NCI-H345 treated with DMSO at 0.1 percent for 48 hours (cell line): ENCODE data around the gene MTPN.

Experiments used
- DNase-seq: peaks from one replicate; lab custom pipeline; 2025; ENCODE audit not compliant: unreplicated experiment; lab: John Stamatoyannopoulos, UW

The MTPN gene

DNA sequence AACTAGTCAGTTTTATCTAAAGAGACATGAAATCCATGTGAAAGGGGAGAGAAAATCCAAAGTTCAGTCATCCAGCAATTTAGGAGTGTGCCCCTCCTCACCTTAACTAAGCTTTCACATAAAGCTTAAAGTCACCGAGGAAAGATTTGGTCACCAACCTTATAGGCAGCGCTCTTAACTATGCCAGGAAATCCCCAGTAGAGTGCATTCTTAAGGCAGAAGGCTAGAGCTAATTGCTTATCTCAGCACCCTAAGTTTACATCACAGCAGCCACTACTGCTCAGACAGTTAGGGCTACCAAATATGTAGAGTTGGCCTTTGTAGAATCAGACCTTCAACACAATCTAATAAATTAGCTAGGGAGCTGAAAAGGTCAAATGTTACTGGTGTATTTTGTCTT is 47.9 kb downstream of the MTPN start:
- DNase-seq = no peak

DNA sequence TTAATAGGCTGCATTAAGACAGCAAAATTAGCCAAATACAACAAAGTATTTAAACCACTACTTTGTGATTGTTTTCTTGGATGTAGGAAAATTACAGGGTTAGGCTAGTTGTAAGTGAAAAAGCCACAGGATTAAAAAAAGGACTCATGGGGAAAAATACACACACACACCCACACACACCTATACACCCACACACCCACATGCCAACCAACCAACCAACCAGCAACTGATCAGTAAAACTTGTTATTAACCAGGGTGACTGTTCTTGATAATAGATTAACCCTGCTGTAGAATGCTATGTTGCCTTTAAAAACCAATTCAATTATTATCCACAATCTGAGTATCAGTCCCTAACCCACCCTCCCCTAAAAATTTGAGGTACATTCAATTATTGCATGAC is 49.0 kb downstream of the MTPN start:
- no peak for DNase-seq

DNA sequence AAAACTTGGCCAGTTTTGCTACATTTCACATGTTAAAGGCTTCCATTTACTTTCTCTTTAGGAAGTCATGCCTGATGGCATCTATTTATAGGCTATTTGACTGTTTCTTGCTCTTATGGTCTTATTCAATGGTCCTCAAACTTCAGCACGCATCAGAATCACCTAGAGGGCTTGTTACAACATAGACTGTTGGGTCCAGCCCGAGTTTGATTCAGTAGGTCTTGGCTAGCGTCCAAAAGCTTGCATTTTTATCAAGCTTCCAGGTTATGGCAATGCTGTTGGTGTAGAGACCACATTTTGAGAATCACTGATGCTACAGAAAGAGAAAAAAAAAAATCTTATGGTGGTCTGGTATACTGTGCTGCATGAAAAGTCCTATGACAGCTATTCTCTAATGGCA is 51.9 kb downstream of the MTPN start:
- DNase-seq = peak; percentile 35

DNA sequence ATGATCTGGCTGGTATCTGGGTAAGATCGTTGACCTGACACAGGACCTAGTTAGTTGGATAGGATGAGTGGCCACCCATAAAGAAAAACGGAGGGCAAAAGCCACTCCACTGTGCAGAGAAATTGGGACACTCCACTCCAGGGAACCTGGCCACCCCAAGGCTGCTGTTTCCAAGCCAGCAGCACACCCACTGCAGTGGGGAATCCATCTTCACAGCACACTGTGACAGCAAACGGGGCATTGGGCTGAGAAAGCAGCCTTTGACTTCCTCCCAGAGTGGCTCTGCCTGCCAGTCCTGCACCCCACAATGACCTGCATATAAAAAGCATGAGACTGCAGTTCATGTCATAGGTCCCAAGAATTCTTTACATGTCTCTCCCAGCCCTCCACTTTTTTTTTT is 52.9 kb downstream of the MTPN start:
- no peak for DNase-seq

DNA sequence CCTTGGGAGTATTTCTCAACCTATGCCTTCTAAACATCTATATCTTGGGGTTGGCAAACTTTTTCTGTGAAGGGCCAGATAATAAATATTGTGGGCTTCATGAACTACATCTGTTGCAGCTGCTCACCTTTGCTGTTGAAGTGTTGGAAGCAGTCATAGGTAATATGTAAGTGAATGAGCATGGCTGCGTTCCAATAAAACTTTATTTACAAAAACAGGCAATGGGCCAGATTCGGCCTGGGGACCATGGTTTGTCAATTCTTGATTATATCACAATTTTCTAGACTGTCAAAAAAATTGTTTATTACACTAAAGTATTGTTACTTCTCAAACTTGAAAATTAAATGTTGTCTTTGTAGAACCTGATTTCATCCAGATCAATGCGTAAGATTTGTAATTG is 54.9 kb downstream of the MTPN start:
- no peak for DNase-seq

DNA sequence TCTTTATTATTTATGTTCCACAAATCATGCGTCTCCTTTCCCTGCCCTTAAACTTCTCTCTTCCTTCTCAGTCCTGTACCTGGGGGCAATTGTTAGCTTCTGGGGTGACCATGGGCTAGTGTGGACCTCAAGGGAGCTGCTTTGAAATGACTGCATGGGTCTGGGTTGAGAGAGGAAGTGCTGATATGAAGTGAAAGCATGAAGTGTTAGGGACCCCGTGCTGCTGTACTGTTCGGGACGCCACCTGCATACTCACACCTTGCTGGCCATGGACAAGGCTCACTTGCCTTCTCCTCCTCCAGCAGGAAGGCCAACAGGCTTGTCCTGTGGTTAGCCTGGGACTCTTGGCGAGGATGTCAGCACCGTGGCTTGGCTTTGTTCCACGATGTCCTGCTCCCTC is 56.7 kb downstream of the MTPN start:
- no peak for DNase-seq

DNA sequence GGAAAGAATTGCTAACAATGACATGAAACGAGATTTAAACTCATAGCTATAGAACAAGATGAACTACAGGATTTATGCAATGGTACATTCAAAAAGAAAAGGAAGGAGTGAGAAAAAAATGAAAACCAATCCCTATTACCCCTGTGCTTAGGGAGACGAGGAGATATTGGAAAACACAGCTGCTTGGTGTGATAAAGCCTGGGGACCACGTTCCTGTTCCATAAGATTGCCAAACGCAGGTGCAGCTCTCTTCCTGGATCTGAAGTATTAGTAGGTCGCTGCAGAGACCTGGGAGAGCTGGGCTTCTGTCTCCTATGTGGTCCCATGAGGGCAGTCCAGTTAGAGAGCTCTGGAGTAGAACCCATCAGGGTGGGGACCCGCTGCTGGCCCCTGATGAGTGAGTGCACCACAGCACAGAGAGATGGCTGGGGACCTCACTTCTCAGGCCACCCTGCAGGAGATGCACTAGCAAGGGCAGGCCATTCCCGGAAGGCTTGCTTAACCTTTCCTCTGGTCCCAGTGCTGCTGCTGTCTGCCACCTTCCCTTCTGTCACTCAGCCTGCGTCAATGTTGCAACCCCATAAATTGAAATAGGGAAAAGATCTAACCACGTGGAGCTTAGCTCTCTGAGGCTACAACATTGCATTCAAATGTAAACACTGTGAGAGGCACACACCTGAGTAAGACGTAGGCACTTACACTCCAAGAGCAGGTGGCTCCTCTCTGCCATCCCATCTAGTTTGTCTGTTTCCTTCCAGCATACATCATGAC is 57.9 kb downstream of the MTPN start:
- DNase-seq = peak; percentile 8

DNA sequence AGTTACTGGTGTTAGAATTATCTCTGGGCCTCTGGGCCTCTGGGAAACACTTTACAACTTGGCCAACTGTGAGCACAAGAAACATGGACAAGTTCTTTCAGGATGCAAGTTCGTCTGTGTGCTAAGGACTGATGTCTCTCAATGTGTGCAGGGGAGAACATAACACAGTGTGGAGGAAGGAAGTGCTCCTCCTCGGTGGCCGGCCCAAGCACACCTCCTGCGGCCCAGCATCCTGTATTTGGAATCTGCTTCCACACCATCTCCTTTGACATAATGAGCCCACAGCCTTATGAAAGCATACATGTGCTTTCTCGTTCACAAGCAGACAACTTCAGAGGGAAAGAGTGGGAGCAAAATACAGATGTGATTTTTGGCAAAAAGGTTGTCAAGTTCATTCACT is 59.0 kb downstream of the MTPN start:
- no peak for DNase-seq

DNA sequence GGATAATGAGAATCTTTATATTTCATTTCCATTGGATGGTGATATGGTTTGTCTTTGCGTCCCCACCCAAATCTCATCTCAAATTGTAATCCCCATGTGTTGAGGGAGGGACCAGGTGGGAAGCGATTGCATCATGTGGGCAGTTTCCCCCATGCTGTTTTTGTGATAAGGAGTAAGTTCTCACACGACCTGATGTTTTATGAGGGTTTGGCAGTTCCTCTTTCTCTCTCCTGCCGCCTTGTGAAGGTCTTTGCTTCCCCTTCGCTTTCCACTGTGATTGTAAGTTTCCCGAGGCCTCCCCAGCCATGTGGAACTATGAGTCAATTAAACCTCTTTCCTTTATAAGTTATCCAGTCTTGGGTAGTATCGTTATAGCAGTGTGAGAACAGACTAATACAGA is 59.4 kb downstream of the MTPN start:
- DNase-seq = no peak

DNA sequence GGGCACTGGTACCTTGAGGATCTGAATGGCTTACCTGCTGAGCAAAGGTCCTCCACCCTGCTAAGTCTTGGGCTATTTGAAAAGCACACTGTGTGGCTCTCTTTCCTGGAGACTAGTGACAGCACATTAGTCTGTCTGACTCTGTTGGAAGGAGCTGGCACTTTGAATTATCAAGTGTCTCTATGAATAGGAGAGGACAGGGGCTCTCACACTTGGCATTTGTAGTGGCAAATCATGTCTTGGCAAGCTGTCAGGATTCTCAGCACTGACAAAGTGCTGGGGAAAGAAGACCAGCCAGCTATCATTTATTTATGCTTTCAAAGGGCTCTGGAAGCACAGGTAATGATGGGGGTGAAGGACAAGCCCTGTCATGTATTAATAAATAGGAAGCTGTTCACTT is 62.8 kb downstream of the MTPN start:
- DNase-seq = no peak

DNA sequence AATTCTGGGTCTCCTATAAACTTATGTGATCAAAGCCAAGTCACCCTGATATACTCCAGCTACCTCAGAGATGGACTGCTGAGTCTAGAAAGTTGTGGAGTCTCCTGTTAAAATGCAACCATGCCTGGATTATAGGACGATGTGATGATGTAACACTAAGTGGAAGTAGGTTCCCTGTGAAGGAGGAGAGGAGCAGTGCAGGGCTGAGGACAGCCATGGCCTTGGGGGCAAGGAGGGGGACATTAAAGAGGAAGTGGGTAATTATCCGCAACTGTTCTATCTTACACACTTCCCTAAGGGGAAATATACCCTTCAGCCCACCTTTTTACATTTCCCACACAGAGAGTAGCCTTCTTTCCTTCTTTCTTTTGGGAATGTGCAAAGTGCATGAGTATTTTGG is 63.8 kb downstream of the MTPN start:
- no peak for DNase-seq

DNA sequence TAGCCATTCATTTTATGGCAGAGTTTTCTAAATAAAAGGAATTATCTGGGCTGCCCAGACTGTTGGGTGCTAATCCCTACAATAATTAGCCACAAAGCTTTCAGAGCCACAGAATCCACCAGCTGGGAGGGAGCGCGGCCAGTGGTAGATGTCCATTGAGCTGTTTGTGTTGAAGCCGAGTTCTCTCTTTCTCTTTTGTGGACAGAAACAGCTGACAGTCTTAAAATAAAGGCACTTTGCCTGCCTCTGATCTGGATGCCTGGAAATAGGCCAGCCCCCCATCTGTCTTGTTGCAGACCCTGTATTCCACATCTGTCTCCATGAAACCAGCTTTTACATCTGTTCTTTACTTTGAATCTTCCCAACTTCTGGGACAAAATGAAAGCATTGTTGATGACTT is 66.1 kb downstream of the MTPN start:
- DNase-seq = no peak

DNA sequence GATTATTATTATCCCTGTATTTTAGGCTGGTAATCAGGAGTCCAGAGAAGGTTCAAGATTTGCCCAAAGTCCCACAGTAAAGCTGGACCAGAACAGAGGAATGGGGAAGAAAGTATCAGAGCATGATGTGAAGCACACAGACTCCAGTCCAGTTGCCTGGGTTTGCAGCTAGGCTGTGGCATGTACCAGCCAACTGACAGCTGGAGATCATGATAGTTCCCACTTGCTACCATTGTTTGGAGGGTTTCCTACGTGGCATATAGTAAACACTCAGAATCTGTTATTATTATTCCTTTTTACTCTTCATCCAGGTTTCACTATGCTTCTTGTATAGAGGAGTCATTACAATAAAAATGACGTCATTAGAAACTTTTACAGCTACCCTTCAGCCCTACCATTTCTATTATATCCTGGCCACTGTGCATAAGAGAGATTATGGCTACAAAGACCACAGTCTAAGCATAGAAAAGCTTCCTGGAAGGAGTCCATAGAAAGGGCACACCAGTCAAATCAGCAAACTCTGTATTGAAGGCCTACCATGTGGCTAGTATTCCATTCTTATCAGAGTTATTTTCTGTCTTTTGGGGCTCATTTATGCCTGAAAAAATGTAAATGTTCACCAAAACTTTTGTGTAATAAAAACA is 66.6 kb downstream of the MTPN start:
- DNase-seq = no peak

DNA sequence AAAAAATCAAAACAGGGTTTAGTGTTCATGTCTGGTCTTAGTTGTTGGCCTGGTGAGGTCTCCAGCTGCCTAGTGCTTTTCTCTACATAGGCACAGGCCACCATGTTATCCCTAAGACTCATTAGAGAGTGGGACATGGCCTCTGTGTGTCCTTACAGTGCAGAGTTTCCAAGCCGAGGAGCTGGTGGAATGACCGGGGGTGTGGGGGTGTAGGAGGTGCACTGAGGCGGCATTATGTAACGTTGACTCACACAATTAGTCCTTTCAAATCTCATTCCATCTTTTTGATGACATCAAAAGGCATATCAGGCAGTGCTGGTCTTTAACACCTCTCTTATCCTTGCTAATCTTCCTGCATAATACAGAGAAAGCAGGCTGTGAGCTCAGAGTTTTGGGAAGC is 71.3 kb downstream of the MTPN start:
- no peak for DNase-seq

DNA sequence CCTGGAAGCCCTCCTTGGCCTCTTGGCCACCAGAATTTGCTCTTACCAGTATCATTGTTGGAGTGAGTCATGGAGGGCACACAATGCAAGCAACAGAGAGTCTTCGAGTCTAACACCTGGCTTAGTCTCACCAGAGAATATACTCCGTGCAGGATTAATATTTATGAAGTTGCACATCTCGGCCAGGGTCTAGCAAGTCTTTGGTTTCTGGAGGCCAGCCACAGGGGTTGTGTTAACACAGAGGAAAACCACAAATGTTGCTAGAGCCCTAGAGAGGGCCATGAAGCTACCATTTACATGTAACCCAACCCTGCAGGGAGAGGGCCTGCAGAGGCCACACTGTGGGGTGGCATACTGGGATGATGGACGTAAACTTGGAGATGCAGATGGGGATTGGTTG is 71.8 kb downstream of the MTPN start:
- DNase-seq = no peak

DNA sequence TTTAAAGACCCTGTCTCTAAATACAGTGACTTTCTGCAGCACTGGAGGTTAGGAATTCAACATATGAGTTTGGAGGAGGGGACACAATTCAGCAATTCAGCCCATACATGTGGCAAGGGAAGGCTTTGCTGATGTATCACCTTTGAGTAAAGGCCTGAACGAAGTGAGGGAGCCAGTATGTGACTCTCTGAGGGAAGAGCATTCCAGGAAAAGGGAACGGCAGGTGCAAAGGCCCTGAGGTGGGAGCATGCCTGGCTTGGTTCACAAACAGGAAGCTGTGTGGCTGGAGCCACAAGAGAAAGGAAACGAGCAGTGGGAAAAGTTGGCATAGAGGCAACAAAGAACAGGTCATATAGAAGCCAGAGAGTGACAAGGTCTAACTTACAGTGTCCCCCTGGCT is 72.9 kb downstream of the MTPN start:
- DNase-seq = no peak

DNA sequence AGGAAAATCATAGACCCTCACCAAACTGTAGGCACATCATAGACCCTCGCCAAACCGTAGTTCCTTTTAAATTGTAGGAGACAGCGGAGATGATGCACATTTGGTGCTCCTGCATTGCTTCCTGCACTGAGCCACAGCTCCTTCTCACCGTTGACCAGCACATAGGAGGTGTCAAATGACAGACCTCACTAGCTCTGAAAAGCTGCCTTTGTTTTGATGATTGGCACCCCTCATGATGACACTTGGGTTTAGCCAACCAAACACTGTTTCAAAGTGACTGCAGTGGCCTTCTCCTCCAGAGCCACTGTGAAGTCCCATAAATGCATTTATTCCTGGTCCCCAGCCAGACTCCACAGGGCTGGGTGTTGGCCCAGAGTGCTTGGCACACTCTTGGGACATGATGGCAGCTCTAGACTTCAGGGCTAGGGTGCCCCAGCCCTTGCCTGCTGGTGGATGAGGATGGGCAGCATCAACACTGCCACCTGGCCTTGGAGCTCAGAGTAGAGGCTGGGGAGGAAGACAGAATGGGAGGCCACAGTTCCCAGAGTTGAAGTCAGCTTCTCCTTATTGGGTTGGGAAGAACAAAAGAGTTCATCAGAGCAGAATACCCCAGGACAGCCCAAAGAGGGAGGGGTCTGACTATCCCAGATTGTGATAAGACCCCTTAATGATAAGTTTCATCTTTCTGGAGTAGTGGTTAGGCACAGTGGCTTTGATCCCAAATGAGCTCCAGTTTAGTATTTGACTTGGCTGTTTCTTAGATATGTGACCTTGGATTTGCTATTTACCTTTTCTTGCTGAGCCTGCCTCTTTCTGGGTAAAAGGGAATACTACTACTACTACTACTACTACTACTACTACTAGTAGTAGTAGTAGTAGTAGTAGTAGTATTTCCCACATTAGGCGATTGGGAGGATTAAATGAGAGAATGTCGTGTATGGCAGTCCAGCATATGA is 75.3 kb downstream of the MTPN start:
- no peak for DNase-seq

DNA sequence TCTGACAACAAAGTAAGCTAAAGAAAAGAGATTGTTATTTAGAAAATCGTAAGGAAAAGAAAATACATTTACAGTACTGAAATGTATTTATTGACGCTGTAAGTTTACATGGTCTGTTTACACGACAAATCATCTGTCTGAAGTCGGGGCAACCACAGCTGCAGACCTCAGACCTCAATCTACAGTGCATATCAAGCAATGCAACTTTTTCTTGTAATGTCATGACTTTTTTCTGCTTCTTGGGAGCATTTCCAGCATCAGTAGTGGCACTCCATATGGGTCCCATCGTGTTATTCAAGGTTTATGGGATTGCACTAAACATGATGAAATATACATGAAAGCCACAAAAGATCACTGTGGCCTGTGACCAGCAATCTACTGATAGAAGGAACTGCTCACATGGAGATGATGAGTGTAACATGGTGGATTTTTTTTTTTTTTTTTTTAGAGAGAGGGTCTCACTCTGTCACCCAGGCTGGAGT is 77.1 kb downstream of the MTPN start:
- no peak for DNase-seq

DNA sequence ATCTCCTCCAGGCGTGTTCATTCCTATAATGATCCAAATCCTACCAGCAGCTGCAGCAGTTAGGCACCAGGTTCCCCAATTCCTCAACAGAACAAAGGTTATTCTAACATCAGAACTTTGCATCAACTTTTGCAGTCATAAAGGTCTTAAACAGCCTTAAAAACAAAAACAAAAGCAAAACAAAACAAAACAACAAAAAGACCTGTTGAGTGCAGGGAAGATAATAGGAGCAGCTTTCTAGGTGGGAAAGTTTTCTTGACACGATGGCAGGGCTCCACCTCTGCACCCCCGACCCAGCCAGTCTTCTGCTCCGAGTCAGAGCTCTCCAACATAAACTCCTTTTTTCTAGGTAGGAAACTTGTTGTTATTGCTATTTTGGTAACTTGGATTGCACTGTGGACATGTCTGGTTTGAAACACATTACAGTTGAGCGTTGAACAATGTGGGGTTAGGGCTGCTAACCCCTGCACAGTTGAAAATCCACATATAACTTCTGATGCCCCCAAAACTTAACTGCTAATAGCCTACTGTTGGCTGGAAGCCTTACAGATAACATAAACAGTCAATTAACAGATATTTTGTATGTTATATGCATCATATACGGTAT is 77.6 kb downstream of the MTPN start:
- DNase-seq = no peak

DNA sequence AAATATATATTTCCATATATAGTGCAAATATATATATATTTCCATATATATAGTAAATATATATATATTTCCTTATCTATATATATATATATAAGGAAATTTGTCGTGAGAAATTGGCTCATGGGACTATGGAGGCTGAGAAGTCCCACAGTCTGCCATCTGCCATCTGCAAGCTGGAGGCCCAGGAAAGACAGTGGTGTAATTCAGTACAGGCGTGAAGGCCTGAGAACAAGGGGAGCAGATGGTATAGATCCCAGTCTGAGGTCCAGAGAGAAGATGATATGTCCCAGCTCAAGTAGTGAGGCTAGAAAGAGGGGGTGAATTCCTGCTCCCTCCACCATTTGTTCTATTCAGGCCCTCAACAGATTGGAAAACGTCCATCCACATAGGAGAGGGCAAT is 78.9 kb downstream of the MTPN start:
- DNase-seq = no peak

DNA sequence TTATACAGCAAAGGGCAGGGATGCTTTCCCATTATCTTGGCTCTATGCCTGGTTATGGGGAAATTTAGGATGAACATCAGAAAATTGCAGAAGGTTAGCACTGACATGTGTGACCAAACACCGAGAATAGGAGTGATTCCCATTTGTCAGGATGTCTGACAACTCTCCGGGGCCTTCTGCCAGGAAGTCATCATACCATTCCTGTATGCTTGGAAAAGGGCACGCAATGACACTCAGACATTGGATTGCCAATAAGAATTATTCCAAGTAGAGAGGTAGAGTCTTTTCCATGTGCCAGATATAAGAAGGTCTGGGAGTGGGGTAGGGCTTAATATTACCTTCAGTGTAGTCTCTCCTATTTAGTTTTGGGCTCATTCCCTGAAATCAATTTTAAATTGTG is 82.3 kb downstream of the MTPN start:
- no peak for DNase-seq
